Measurements from ENCODE around the gene DKC1. TPM values are rescaled to one million over a fixed set of nuclear protein-coding genes. Genes with fewer than 3 reads are reported as not detected.
A peak's percentile ranks its signal among the peaks of the same experiment; 100 is the strongest.

The DKC1 gene
- polyA plus RNA-seq, 3 donors = 14.1 to 21.6 (median 17.0) TPM

- peak overlapping the region in 1 of 7 donors; percentile 32 for H3K27ac Mint-ChIP-seq
- H3K27me3 Mint-ChIP-seq (ENCODE audit: low read depth in 3 of 3) = peaks cover 0 to 1% (median 0%) of the 10 kb centered on the region in 3 donors
- Histone ChIP-seq H3K9ac (ENCODE audit: insufficient read depth, low read length, poor library complexity, severe bottlenecking) (no peak overlapping the region), H4K20me1 (ENCODE audit: insufficient read depth, low read length) (no peaks in the 10 kb centered on the region), H3K4me2 (replicated peaks; ENCODE audit: extremely low read depth, low read length, poor library complexity, severe bottlenecking) (no peak overlapping the region), H2AFZ (ENCODE audit: insufficient read depth, low read depth, low read length, poor library complexity, severe bottlenecking) (no peak overlapping the region), H3K4me3 (replicated peaks in 1 of 3; ENCODE audit: low read depth in 2 of 3, low read length in 3 of 3) (no peak overlapping the region), H3K4me1 (ENCODE audit: control insufficient read depth in 1 of 2, insufficient read depth in 2 of 2, low read length in 2 of 2) (peaks cover 21 to 22% of the 10 kb centered on the region in 2 donors), H3K9me3 (replicated peaks in 1 of 2; ENCODE audit: control insufficient read depth in 1 of 2, insufficient read depth in 1 of 2, low read length in 2 of 2) (no peaks in the 10 kb centered on the region), H3K27ac (ENCODE audit: low read depth in 1 of 2, low read length in 2 of 2) (peak overlapping the region in 1 of 2 donors; percentile 4), H3K79me2 (ENCODE audit: insufficient read depth, low read length) (peaks cover 65% of the 10 kb centered on the region), H3K27me3 (ENCODE audit: control insufficient read depth in 2 of 2, insufficient read depth in 2 of 2, low read length in 2 of 2) (no peaks in the 10 kb centered on the region), H3K36me3 (replicated peaks in 1 of 2; ENCODE audit: control insufficient read depth in 1 of 2, insufficient read depth in 2 of 2, low read length in 2 of 2) (peaks cover 18 to 39% of the 10 kb centered on the region in 2 donors)
- WGBS (ENCODE audit: insufficient coverage) = no CpG with 5 or more reads among the region's 4 CpGs
- TF ChIP-seq CTCF (IDR thresholded peaks at IDR 0.05) = no peak
- peaks cover 44 to 48% of the 10 kb centered on the region in 2 donors for H3K36me3 Mint-ChIP-seq
- intact Hi-C loops (cut with micrococcal nuclease) = no loop called here
- H3K4me1 Mint-ChIP-seq = peaks cover 18% of the 10 kb centered on the region
- no peak overlapping the region for H3K4me3 Mint-ChIP-seq
- peaks cover 0 to 2% (median 0%) of the 10 kb centered on the region in 7 donors for H3K9me3 Mint-ChIP-seq
- no peak for DNase-seq
Measured at GRCh38 chrX:154791467-154791866, 28.8 kb downstream of the DKC1 start.

- Histone ChIP-seq H3K27ac (ENCODE audit: low read depth in 1 of 2, low read length in 2 of 2) (no peak overlapping the region), H4K20me1 (ENCODE audit: insufficient read depth, low read length) (no peaks in the 10 kb centered on the region), H3K4me3 (replicated peaks in 1 of 3; ENCODE audit: low read depth in 2 of 3, low read length in 3 of 3) (no peak overlapping the region), H3K4me2 (replicated peaks; ENCODE audit: extremely low read depth, low read length, poor library complexity, severe bottlenecking) (no peak overlapping the region), H3K27me3 (ENCODE audit: control insufficient read depth in 2 of 2, insufficient read depth in 2 of 2, low read length in 2 of 2) (no peaks in the 10 kb centered on the region), H3K36me3 (replicated peaks in 1 of 2; ENCODE audit: control insufficient read depth in 1 of 2, insufficient read depth in 2 of 2, low read length in 2 of 2) (peaks cover 18 to 39% of the 10 kb centered on the region in 2 donors), H3K79me2 (ENCODE audit: insufficient read depth, low read length) (peaks cover 70% of the 10 kb centered on the region), H3K4me1 (ENCODE audit: control insufficient read depth in 1 of 2, insufficient read depth in 2 of 2, low read length in 2 of 2) (peaks cover 26 to 27% of the 10 kb centered on the region in 2 donors), H2AFZ (ENCODE audit: insufficient read depth, low read depth, low read length, poor library complexity, severe bottlenecking) (no peak overlapping the region), H3K9ac (ENCODE audit: insufficient read depth, low read length, poor library complexity, severe bottlenecking) (no peak overlapping the region), H3K9me3 (replicated peaks in 1 of 2; ENCODE audit: control insufficient read depth in 1 of 2, insufficient read depth in 1 of 2, low read length in 2 of 2) (no peaks in the 10 kb centered on the region)
- Mint-ChIP-seq H3K27ac (peak overlapping the region in 1 of 7 donors; percentile 54), H3K9me3 (peaks cover 0 to 2% (median 0%) of the 10 kb centered on the region in 7 donors), H3K36me3 (peaks cover 46 to 51% of the 10 kb centered on the region in 2 donors), H3K4me1 (peaks cover 23% of the 10 kb centered on the region), H3K27me3 (ENCODE audit: low read depth in 3 of 3) (peaks cover 0 to 1% (median 0%) of the 10 kb centered on the region in 3 donors), H3K4me3 (no peak overlapping the region)
- 100% methylated on average over 2 of the region's 8 CpGs for WGBS (ENCODE audit: insufficient coverage)
- no peak for DNase-seq
- no peak for TF ChIP-seq CTCF (IDR thresholded peaks at IDR 0.05)
- intact Hi-C loops (cut with micrococcal nuclease) = no loop called here
Measured at GRCh38 chrX:154791939-154792338, 29.3 kb downstream of the DKC1 start.

Measured in CD14-positive monocyte (primary cell).